ENCODE measurements around the gene ITIH2. TPM values are rescaled to one million over a fixed set of nuclear protein-coding genes. Genes with fewer than 3 reads are reported as not detected.
"Not testable (repeated sequence)": the region's sequence is repeated elsewhere in the genome, so short reads cannot be mapped to it uniquely, and the experiment has no call there.

The ITIH2 gene
- total RNA-seq, 1 experiment from 2014 or later: 0.57 TPM

DNA sequence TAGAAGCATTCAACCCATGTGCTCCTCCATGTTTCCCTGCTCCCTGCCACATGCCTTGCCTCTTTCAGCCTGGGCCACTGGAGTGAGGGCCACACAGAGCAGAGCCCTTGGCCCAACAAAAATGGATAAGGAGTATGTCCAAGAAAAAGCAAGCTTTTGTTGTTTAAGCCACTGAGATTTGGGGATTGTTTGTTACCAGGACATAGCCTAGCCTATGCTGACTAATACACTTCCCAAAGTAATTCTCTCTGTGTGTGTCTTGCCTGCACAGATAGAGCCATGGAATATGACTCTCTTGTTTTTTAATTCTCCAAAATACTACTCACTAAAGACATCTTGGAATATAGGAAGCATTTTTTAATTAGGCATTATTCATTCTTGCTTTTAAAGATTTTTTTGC is 13.5 kb upstream of the ITIH2 start:
- Histone ChIP-seq H3K27ac (ENCODE audit: low read depth, low read length) (no peak overlapping the region), H3K4me3 (replicated peaks in 1 of 2; ENCODE audit: low read depth in 1 of 2, low read length in 2 of 2) (no peak overlapping the region), H3K9me2 (ENCODE audit: insufficient read depth) (no peaks in the 10 kb centered on the region), H4K20me1 (ENCODE audit: insufficient read depth) (no peaks in the 10 kb centered on the region), H3K4me1 (ENCODE audit: control insufficient read depth in 1 of 2, insufficient read depth in 2 of 2, low read length in 2 of 2) (peaks cover 0 to 8% of the 10 kb centered on the region in 2 experiments; a peak in 1 of 4 replicates), H3K79me2 (ENCODE audit: insufficient read depth, low read length) (no peaks in the 10 kb centered on the region), H3K36me3 (ENCODE audit: control insufficient read depth in 1 of 2, insufficient read depth in 2 of 2, low read length in 2 of 2) (no peaks in the 10 kb centered on the region), H3K4me2 (ENCODE audit: low read length) (no peak overlapping the region), H3K9ac (ENCODE audit: low read length) (no peak overlapping the region), H3K27me3 (ENCODE audit: insufficient read depth, low read length) (peaks cover 3% of the 10 kb centered on the region; the same call in 1 of the 2 replicates), H2AFZ (ENCODE audit: low read depth, low read length, poor library complexity, severe bottlenecking) (no peak overlapping the region), H3K9me3 (ENCODE audit: control insufficient read depth in 1 of 2, insufficient read depth in 1 of 2, low read depth in 1 of 2, low read length in 2 of 2) (no peaks in the 10 kb centered on the region)
- CTCF ChIA-PET: interaction anchor here (5.2 kb wide), 1 partner anchor 164 kb away, joined by 145 read pairs; no protein-coding TSS in a partner anchor
- RAD21 ChIA-PET (ENCODE audit: low non-redundant PET in 1 of 2, low total read pairs in 2 of 2, uncharacterized antibody in 2 of 2, unreplicated experiment in 2 of 2): no interaction called here
- no TSS peak for BruUV-seq (replicated peaks)
- intact Hi-C loops (cut with micrococcal nuclease): loop anchor here (10.0 kb wide), 1 partner anchor 1615 kb away; no protein-coding TSS in a partner anchor
- no peak for ATAC-seq
- POLR2A ChIA-PET: no interaction called here
- no peak for DNase-seq (ENCODE audit: low read depth, low spot score)
- no peak for TF ChIP-seq SP1 (IDR thresholded peaks at IDR 0.05; ENCODE audit: low read depth)
- TF ChIP-seq YY1 (IDR thresholded peaks at IDR 0.05; ENCODE audit: extremely low read depth, insufficient replicate concordance, low read depth, low read length): no peak
- no peak for TF ChIP-seq JUND (IDR thresholded peaks at IDR 0.05)
- TF ChIP-seq POLR2A (IDR thresholded peaks at IDR 0.05; ENCODE audit: borderline replicate concordance, extremely low read depth, insufficient read depth, insufficient read length): no peak
- no peak for TF ChIP-seq ZNF274 (IDR thresholded peaks at IDR 0.05; ENCODE audit: low read depth, low read length)
- TF ChIP-seq EZH2phosphoT487 (IDR thresholded peaks at IDR 0.05; ENCODE audit: borderline replicate concordance): no peak
- TF ChIP-seq POLR2AphosphoS5 (IDR thresholded peaks at IDR 0.05; ENCODE audit: low read depth, low read length): no peak
- no peak for TF ChIP-seq FOSL1 (IDR thresholded peaks at IDR 0.05; ENCODE audit: low read depth)
- no peak for TF ChIP-seq SIN3A (IDR thresholded peaks at IDR 0.05; ENCODE audit: low read depth)

DNA sequence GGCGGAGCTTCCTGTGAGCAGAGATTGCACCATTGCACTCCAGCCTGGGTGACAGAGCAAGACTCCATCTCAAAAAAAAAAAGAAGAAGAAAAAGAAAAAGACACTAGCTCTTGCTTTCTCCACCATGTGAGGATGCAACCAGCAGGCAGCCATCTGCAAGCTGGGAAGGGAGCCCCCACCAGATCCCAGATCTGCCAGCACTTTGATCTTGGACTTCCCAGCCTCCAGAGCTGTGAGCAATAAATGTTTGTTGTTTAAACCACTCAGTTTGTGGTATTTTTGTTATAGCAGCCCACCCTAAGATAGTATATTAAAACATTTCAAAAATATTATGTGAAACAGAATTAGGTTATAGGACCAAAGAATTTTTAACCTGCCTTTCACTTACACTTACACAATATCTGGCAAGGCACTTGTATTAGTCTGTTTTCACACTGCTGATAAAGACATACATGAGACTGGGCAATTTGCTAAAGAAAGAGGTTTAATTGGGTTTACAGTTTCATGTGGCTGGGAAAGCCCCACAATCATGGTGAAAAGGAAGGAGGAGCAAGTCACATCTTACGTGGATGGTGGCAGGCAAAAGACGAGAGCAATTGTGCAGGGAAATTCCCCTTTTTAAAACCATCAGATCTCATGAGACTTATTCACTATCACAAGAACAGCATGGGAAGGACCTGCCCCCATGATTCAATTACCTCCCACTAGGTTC is 12.1 kb upstream of the ITIH2 start:
- H3K9me3 ChIP-seq (ENCODE audit: control insufficient read depth in 1 of 2, insufficient read depth in 1 of 2, low read depth in 1 of 2, low read length in 2 of 2); ATAC-seq; intact Hi-C loops (cut with micrococcal nuclease); DNase-seq (ENCODE audit: low read depth, low spot score); CTCF ChIA-PET; H3K36me3 ChIP-seq (ENCODE audit: control insufficient read depth in 1 of 2, insufficient read depth in 2 of 2, low read length in 2 of 2); H3K9me2 ChIP-seq (ENCODE audit: insufficient read depth); BruUV-seq (replicated peaks); H3K27ac ChIP-seq (ENCODE audit: low read depth, low read length); H2AFZ ChIP-seq (ENCODE audit: low read depth, low read length, poor library complexity, severe bottlenecking); POLR2A ChIA-PET; H3K79me2 ChIP-seq (ENCODE audit: insufficient read depth, low read length); H3K4me1 ChIP-seq (ENCODE audit: control insufficient read depth in 1 of 2, insufficient read depth in 2 of 2, low read length in 2 of 2); H3K4me3 ChIP-seq (replicated peaks in 1 of 2; ENCODE audit: low read depth in 1 of 2, low read length in 2 of 2); H3K9ac ChIP-seq (ENCODE audit: low read length); H3K27me3 ChIP-seq (ENCODE audit: insufficient read depth, low read length); H3K4me2 ChIP-seq (ENCODE audit: low read length); H4K20me1 ChIP-seq (ENCODE audit: insufficient read depth): not testable (repeated sequence)
- RAD21 ChIA-PET (ENCODE audit: low non-redundant PET in 1 of 2, low total read pairs in 2 of 2, uncharacterized antibody in 2 of 2, unreplicated experiment in 2 of 2): interaction anchor here in 1 of 2 experiments (0.6 kb wide), 1 partner anchor 13 kb away, joined by 4 read pairs; no protein-coding TSS in a partner anchor

DNA sequence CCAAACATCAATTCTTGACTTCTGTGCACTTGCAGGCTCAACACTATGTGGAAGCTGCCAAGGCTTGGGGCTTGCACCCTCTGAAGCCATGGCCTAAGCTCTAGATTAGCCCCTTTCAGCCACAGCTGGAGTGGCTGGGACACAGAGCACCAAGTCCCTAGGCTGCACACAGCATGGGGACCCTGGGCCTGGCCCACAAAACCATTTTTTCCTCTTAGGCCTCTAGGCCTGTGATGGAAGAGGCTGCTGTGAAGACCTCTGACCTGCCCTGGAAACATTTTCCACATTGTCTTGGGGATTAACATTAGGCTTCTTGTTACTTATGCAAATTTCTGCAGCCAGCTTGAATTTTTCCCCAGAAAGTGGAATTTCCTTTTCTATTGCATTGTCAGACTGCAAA is 10.7 kb upstream of the ITIH2 start:
- BruUV-seq (replicated peaks); POLR2A ChIA-PET; CTCF ChIA-PET: not testable (repeated sequence)

More for the DNA sequence above, 10.7 kb upstream of the ITIH2 start:
- H3K4me3 ChIP-seq (replicated peaks in 1 of 2; ENCODE audit: low read depth in 1 of 2, low read length in 2 of 2); H3K27ac ChIP-seq (ENCODE audit: low read depth, low read length); H3K4me1 ChIP-seq (ENCODE audit: control insufficient read depth in 1 of 2, insufficient read depth in 2 of 2, low read length in 2 of 2); intact Hi-C loops (cut with micrococcal nuclease); RAD21 ChIA-PET (ENCODE audit: low non-redundant PET in 1 of 2, low total read pairs in 2 of 2, uncharacterized antibody in 2 of 2, unreplicated experiment in 2 of 2); ATAC-seq; H4K20me1 ChIP-seq (ENCODE audit: insufficient read depth); H3K79me2 ChIP-seq (ENCODE audit: insufficient read depth, low read length); H3K27me3 ChIP-seq (ENCODE audit: insufficient read depth, low read length); H2AFZ ChIP-seq (ENCODE audit: low read depth, low read length, poor library complexity, severe bottlenecking); DNase-seq (ENCODE audit: low read depth, low spot score); H3K9me2 ChIP-seq (ENCODE audit: insufficient read depth); H3K4me2 ChIP-seq (ENCODE audit: low read length); H3K9me3 ChIP-seq (ENCODE audit: control insufficient read depth in 1 of 2, insufficient read depth in 1 of 2, low read depth in 1 of 2, low read length in 2 of 2); H3K9ac ChIP-seq (ENCODE audit: low read length); H3K36me3 ChIP-seq (ENCODE audit: control insufficient read depth in 1 of 2, insufficient read depth in 2 of 2, low read length in 2 of 2): not testable (repeated sequence)

All from HCT116 (cell line).